Type B pancreatic cell (in vitro differentiated cells): ENCODE data around the gene UTS2R. TPM values are rescaled to one million over a fixed set of nuclear protein-coding genes. Genes with fewer than 3 reads are reported as not detected.
"Not testable (repeated sequence)": the region's sequence is repeated elsewhere in the genome, so short reads cannot be mapped to it uniquely, and the experiment has no call there.

Source experiments
- DNase-seq: peaks from one replicate; pipeline ENCODE4 v3.0.0; 2021; ENCODE audit warnings: mixed read lengths; ENCODE audit not compliant: unreplicated experiment; ENCODE audit errors: extremely low spot score
- H3K27ac Mint-ChIP-seq: 2 replicates; pipeline ENCODE4 v1.8.0; 2021; ENCODE audit warnings: mild to moderate bottlenecking, mixed read lengths
- H3K27me3 Mint-ChIP-seq: 2 replicates; pipeline ENCODE4 v1.8.0; 2021; ENCODE audit warnings: mixed read lengths
- H3K36me3 Mint-ChIP-seq: 2 replicates; pipeline ENCODE4 v1.8.0; 2021; ENCODE audit warnings: mixed read lengths
- H3K4me1 Mint-ChIP-seq: one replicate; pipeline ENCODE4 v1.8.0; 2021; ENCODE audit warnings: mixed read lengths; ENCODE audit not compliant: unreplicated experiment
- H3K4me3 Mint-ChIP-seq: 2 replicates; pipeline ENCODE4 v1.8.0; 2021; ENCODE audit warnings: mild to moderate bottlenecking, mixed read lengths
- H3K9me3 Mint-ChIP-seq: 2 replicates; pipeline ENCODE4 v1.8.0; 2021; ENCODE audit warnings: mixed read lengths
- CTCF ChIP-seq: fragments of 200-600 bp; sonication (generic); conservative IDR thresholded peaks from 2 replicates; pipeline ENCODE4 v1.5.0; 2021; ENCODE audit warnings: antibody characterized with exemption, mild to moderate bottlenecking
- total RNA-seq: library from RNA; stranded (reverse); gene quantifications from 2 replicates; pipeline ENCODE4 v1.2.1, GENCODE V29; 2021; ENCODE audit warnings: low replicate concordance

The UTS2R gene
- total RNA-seq, 1 donor from 2014 or later: 0.97 TPM

DNA sequence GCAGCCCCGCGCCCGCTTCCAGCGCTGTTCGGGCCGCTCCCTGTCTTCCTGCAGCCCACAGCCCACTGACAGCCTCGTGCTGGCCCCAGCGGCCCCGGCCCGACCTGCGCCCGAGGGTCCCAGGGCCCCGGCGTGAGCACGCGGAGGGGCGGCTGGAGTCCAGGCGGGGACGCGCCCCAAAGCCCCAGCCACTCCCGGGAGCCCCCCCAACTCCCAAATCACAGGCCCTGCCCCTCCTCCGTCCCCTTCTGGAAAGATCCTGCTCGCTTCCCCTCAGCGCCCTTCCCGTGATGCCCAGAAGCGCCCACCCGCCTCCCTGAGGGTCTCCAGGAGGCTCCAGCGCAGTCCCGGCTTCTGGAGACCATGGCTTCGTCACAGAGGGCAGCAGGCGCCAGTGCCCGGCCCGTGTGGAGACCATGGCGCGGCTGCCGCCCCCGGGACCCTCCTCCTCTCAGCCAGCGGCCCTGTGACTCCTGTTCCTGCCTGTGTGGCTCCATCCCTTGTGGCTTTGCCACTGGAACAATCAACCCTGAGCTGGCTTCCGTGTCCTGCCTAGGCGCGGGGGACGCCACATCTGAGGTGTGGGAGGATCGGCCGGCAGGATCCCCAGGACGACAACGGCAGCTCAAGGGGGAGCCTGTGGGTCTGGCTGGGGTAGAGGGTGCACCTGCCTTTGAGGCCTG, 3.9 kb downstream of the UTS2R start:
- Mint-ChIP-seq H3K27ac (no peak overlapping the region), H3K9me3 (no peaks in the 10 kb centered on the region), H3K36me3 (no peaks in the 10 kb centered on the region), H3K27me3 (peaks cover 28% of the 10 kb centered on the region), H3K4me3 (no peak overlapping the region), H3K4me1 (peaks cover 9% of the 10 kb centered on the region)
- no peak for DNase-seq
- no peak for TF ChIP-seq CTCF

DNA sequence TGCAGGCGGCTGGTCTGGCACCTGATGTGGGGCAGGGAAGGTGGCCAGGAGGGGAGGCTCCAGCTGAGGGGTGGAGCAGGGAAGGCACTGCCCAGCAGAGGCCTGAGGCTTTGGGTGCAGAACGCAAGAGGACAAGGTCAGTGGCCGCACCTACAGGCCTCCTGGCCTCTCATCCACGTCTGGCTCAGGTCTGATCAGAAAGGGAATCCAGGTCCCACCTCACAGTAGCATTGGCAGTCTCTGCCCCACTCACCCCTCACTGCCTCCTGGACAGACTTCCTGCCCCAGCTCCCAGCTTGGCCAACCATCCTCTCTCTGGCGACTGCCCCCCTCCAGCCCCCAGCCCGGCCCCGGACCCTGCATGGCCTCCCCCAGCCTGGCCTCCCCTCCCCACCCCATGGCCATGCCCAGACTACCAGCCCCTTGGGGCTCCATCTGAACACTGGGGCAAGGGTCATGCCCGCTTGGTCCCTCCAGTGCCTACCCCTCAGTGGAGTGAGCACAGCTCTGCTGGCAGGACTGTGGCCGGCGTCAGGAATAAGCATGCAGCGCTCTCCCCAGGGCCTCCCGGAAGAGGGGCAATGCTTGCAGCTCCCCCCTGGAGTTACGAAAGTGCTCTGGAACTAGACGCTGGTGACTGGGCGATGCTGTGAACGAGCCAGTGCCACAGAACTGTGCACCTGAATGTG, 4.6 kb downstream of the UTS2R start:
- Mint-ChIP-seq H3K27ac (no peak overlapping the region), H3K36me3 (no peaks in the 10 kb centered on the region), H3K4me3 (no peak overlapping the region), H3K4me1 (peaks cover 9% of the 10 kb centered on the region), H3K9me3 (no peaks in the 10 kb centered on the region), H3K27me3 (peaks cover 26% of the 10 kb centered on the region)
- DNase-seq: no peak
- TF ChIP-seq CTCF: no peak

DNA sequence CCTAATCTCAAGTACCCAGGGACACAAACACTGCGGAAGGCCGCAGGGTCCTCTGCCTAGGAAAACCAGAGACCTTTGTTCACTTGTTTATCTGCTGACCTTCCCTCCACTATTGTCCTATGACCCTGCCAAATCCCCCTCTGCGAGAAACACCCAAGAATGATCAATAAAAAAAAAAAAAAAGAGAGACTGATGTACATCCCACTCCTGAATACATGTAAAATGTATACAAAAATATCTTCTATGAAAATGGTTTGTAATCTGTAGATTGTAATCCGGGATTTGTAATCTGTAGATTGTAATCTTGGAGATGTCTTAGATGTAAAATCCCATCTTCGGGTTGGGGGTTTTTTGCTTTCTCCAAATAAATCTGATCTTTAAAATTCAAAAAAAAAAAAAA, 5.7 kb downstream of the UTS2R start:
- H3K4me1 Mint-ChIP-seq, H3K9me3 Mint-ChIP-seq, H3K4me3 Mint-ChIP-seq, H3K27ac Mint-ChIP-seq, DNase-seq, H3K36me3 Mint-ChIP-seq: not testable (repeated sequence)
- H3K27me3 Mint-ChIP-seq: peaks cover 25% of the 10 kb centered on the region

DNA sequence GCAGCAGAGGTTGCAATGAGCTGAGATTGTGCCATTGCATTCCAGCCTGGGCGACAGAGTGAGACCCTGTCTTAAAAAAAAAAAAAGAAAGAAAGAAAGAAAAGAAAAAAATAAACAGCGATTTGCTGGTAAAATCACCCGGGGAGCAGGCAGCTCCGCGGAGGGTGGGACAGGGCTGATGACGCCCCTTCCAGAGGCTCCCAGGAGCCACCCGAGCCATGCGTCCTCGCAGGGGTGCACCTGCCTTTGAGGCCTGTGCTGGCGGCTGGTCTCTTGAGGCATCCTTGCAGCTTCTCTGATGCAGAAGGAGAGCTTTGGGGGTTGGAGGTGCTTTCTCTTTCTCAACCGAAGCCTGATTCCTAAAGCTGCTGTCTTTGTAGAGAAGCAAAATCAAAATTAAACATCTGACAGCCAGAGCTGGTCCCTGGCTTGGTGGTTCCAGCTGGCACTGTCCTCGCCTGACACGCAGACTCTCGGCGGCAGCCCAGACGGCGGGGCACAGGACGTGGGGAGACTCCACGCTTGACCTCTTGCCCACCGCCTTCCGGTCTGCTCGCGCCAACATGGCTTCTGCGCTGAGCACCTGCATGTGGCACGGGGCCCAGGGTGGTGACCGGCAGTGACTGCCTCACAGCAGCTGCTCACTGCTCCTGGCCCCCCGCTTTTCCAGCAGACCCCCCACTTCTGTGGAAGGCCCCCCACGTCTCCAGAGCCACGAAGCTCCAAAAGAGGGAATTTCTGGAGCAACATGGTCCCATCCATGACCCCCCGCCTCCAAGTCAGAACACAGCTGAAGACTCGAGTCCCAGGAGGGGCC, 6.6 kb downstream of the UTS2R start:
- no peak for TF ChIP-seq CTCF
- peaks cover 17% of the 10 kb centered on the region for H3K27me3 Mint-ChIP-seq
- H3K27ac Mint-ChIP-seq: no peak overlapping the region
- no peak overlapping the region for H3K4me3 Mint-ChIP-seq
- H3K9me3 Mint-ChIP-seq: no peaks in the 10 kb centered on the region
- peaks cover under 1% of the 10 kb centered on the region for H3K4me1 Mint-ChIP-seq
- DNase-seq: no peak
- H3K36me3 Mint-ChIP-seq: no peaks in the 10 kb centered on the region

GRCh38 chr17:82378741-82379021, 7.1 kb downstream of the UTS2R start:
- Mint-ChIP-seq H3K27ac (no peak overlapping the region), H3K4me1 (no peaks in the 10 kb centered on the region), H3K4me3 (no peak overlapping the region), H3K27me3 (peaks cover 12% of the 10 kb centered on the region), H3K9me3 (no peaks in the 10 kb centered on the region), H3K36me3 (no peaks in the 10 kb centered on the region)
- no peak for DNase-seq
- TF ChIP-seq CTCF: no peak
